ENCODE measurements around the gene KRT20.

The KRT20 gene

DNA sequence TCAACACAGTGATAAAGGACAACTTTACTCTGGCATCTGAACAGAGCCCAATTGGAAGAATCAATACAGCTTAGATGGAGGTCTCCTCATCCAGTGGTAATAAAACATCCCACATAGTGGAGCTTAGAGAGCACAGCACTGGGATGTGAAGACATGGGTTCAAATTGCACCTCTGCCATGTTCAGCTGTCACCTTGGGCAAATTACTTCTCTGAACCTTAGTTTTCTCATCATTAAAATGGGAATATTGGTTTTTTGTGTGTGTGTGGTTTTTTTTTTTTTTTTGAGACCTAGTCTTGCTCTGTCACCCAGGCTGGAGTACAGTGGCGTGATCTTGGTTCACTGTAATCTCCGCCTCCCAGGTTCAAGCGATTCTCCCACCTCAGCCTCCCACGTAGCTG lies 49.0 kb downstream of the KRT20 start:
- in situ Hi-C loops (cut with HindIII; ENCODE audit: low sequenced_read_pairs), result no loop called here
- no peak overlapping the region for H3K4me3 ChIP-seq (ENCODE audit: low read depth, low read length)
- no peak for DNase-seq (ENCODE audit: low read depth)
- TF ChIP-seq, protein P1, sequence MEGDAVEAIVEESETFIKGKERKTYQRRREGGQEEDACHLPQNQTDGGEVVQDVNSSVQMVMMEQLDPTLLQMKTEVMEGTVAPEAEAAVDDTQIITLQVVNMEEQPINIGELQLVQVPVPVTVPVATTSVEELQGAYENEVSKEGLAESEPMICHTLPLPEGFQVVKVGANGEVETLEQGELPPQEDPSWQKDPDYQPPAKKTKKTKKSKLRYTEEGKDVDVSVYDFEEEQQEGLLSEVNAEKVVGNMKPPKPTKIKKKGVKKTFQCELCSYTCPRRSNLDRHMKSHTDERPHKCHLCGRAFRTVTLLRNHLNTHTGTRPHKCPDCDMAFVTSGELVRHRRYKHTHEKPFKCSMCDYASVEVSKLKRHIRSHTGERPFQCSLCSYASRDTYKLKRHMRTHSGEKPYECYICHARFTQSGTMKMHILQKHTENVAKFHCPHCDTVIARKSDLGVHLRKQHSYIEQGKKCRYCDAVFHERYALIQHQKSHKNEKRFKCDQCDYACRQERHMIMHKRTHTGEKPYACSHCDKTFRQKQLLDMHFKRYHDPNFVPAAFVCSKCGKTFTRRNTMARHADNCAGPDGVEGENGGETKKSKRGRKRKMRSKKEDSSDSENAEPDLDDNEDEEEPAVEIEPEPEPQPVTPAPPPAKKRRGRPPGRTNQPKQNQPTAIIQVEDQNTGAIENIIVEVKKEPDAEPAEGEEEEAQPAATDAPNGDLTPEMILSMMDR (IDR thresholded peaks at IDR 0.05; ENCODE audit: low read depth, low read length, missing control alignments), result no peak

DNA sequence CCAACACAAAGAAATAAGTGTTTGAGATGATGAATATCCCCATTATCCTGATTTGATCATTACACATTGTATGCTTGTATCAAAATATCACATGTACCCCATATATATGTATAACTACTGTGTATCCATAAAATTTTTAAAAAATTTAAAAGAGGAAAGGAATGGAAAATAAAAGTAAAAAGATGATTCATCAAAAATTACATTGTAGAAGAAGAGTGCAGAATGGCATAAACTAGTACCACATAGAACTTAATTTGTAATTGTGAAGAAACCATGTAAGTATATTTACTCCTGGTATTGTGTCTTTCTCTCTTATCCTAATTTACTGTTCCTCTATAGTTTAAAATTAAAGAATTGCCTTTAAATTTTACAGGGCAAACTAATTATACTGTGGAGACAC lies 51.2 kb downstream of the KRT20 start:
- in situ Hi-C loops (cut with HindIII; ENCODE audit: low sequenced_read_pairs), result no loop called here
- no peak for DNase-seq (ENCODE audit: low read depth)
- TF ChIP-seq, protein P1 (IDR thresholded peaks at IDR 0.05; ENCODE audit: low read depth, low read length, missing control alignments), result no peak

DNA sequence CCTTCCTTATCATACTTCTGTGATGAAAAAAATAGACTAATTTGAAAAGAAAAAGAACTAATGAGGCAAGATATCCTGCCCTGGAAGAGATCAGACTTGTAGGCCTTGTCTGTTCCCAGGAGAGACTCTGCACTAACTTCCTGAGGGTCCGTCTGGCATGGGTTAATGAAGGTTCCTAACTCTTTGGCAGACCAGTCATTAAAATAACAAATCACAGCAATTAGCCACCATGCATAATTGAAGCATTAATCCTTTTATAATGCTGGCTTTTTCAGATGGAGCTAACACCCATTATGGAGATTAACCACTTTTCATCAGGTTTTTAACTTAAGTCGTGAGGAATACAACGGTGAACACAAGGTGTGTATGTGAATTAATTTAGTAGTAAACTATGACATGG lies 52.2 kb downstream of the KRT20 start:
- DNase-seq (ENCODE audit: low read depth), result no peak
- TF ChIP-seq, protein P1 (IDR thresholded peaks at IDR 0.05; ENCODE audit: low read depth, low read length, missing control alignments), result no peak
- in situ Hi-C loops (cut with HindIII; ENCODE audit: low sequenced_read_pairs), result no loop called here
- H3K4me3 ChIP-seq (ENCODE audit: low read depth, low read length), result no peak overlapping the region

More for the DNA sequence above, 51.2 kb downstream of the KRT20 start:
- H3K4me3 ChIP-seq (ENCODE audit: low read depth, low read length), result no peak overlapping the region

DNA sequence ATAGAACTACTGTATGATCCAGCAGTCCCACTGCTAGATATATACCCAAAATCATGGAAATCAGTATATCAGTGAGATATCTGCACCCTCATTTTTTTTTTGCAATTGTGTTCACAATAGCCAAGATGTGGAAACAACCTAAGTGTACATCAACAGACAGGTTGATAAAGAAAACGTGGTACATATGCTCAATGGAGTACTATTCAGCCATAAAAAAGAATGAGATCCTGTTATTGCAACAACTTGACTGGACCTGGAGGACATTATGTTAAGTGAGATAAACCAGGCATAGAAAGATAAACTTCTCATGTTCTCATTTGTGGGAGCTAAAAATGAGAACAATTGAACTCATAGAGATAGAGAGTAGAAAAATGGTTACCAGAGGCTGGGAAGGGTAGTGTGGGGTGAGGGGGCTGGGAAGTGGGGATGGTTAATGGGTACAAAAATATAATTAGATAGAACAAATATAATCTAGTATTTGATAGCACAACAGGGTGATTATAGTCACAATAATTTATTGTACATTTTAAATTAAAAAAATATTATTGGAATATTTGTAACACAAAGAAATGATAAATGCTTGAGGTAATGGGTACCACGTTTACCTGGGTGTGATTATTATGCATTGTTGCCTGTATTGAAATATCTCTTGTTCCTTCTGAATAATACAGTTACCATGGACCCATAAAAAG lies 54.8 kb downstream of the KRT20 start:
- H3K4me3 ChIP-seq (ENCODE audit: low read depth, low read length), result no peak overlapping the region
- TF ChIP-seq, protein P1 (IDR thresholded peaks at IDR 0.05; ENCODE audit: low read depth, low read length, missing control alignments), result no peak
- in situ Hi-C loops (cut with HindIII; ENCODE audit: low sequenced_read_pairs), result no loop called here
- no peak for DNase-seq (ENCODE audit: low read depth)

DNA sequence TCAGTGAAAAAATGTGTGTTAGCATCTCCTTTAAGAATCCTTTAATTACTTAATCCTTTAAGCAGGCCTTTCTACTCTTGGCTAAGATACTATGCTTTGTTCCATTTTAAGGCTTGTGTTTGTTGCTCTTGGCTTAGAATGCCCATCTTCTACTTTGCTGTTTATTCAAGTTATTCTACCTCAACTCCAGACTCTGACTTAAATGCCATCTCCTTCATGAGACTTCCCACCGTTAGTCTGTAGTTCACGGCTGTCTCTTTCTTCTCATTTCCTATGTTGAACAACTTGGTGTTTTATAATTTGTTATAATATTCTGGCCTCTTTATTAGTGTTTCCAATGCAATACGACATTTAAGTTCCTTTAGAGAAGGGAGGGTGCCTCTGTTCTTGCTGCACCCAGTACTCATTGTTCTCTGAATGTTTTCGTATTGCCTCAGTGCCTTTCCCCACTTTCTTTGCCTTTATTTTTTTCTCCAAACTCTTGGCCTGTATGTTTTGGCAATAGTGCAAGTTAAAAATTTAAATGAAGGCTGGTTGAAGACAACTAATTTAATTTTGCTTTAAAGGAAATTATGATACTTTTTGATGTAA lies 56.5 kb downstream of the KRT20 start:
- H3K4me3 ChIP-seq (ENCODE audit: low read depth, low read length), result no peak overlapping the region
- in situ Hi-C loops (cut with HindIII; ENCODE audit: low sequenced_read_pairs), result no loop called here
- TF ChIP-seq, protein P1 (IDR thresholded peaks at IDR 0.05; ENCODE audit: low read depth, low read length, missing control alignments), result no peak
- DNase-seq (ENCODE audit: low read depth), result peak; percentile 8

DNA sequence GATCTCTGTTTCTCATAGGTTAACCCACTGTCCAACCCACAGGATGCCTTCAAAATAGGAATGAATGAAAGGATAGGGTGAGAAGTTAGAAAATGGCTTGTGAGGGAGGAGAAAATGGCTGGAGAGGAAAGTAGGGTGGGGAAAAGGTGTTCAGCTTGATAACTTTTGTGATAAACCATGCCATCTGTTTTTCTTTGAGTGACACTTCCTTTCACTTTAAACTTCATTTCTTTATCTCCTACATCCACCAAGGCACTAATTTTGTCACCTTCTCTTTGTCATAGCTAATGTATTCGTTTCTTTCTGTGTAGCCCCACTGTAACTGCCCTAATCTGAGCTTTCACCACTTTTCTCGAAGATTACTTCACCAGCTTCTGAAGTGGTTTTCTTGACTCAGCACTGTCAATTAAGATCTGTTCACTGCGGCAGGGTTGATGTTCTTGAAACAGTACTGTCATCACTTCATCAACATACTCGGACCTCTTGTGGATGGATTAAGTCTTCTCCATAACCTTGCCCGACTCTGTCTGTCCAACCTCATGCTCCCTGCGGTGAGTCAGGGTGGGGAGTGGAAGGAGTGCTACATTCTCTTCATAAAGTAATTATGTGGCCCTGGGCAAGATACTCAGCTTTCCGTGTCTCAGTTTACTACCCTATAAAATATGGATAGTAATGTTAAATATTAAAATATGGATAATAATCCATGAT lies 57.1 kb downstream of the KRT20 start:
- no peak overlapping the region for H3K4me3 ChIP-seq (ENCODE audit: low read depth, low read length)
- DNase-seq (ENCODE audit: low read depth), result no peak
- in situ Hi-C loops (cut with HindIII; ENCODE audit: low sequenced_read_pairs), result no loop called here
- TF ChIP-seq, protein P1 (IDR thresholded peaks at IDR 0.05; ENCODE audit: low read depth, low read length, missing control alignments), result no peak
